ENCODE data around the gene HCN2. TPM values are rescaled to one million over a fixed set of nuclear protein-coding genes. Genes with fewer than 3 reads are reported as not detected.

The HCN2 gene
- total RNA-seq, 2 experiments from 2014 or later, result 0.18 TPM

DNA sequence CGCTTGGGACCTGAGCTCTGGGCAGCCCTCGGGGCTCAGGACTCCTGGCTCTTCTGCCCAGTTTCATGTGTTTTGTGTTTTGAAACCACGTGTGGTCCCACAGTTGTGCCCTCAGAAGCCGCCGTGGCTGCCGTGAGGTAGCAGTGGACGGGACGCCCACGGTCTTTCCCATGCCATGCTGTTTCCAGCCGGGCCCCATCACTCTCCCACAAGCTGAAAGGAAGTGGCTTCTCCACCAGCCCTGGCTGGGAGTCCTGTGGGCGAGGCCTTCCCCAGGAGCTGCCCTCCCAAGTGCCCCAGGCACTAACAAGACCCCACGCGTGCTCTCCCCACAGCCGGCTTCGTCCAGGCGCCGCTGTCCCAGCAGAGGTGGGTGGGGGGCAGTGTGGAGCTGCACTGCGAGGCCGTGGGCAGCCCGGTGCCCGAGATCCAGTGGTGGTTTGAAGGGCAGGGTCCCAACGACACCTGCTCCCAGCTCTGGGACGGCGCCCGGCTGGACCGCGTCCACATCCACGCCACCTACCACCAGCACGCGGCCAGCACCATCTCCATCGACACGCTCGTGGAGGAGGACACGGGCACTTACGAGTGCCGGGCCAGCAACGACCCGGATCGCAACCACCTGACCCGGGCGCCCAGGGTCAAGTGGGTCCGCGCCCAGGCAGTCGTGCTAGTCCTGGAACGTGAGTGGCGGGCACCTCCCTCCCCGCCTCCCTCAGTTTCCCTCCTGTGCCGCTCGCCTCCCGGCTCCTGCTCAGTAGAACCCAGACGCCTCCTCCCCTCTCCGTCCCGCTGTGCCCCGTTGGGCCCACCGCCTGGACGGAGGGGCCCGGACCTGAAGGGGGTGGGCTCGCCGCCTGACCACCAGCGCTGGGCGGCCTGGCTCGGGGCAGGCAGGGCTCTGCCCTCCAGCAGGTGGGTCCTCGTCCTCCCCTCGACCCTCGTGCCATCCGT is 12.0 kb upstream of the HCN2 start:
- no peak overlapping the region for H3K4me3 Mint-ChIP-seq
- no peak overlapping the region for H3K27ac Mint-ChIP-seq
- intact Hi-C loops (cut with micrococcal nuclease), result no loop called here
- peaks cover 15% of the 10 kb centered on the region for H3K36me3 Mint-ChIP-seq (ENCODE audit: low read depth)
- DNase-seq (no peak), ATAC-seq (no peak)
- peaks cover 31% of the 10 kb centered on the region for H3K4me1 Mint-ChIP-seq (ENCODE audit: low read depth)
- no peaks in the 10 kb centered on the region for H3K27me3 Mint-ChIP-seq
- no peak for TF ChIP-seq CTCF (IDR thresholded peaks at IDR 0.05)
- ChIA-PET CTCF (interaction anchor here (1.3 kb wide), 1 partner anchor 406 kb away, joined by 3 read pairs; the partner anchor contains the start of gene WDR18), POLR2A (interaction anchor here (0.8 kb wide), 1 partner anchor 82 kb away, joined by 3 read pairs; no protein-coding TSS in a partner anchor)
- no peaks in the 10 kb centered on the region for H3K9me3 Mint-ChIP-seq

GRCh38 chr19:579111-579841 is 10.4 kb upstream of the HCN2 start:
- H3K27me3 Mint-ChIP-seq, result no peaks in the 10 kb centered on the region
- TF ChIP-seq CTCF (IDR thresholded peaks at IDR 0.05), result no peak
- H3K9me3 Mint-ChIP-seq, result no peaks in the 10 kb centered on the region
- DNase-seq, result no peak
- peaks cover 28% of the 10 kb centered on the region for H3K4me1 Mint-ChIP-seq (ENCODE audit: low read depth)
- no peak overlapping the region for H3K4me3 Mint-ChIP-seq
- intact Hi-C loops (cut with micrococcal nuclease), result no loop called here
- no peak for ATAC-seq
- POLR2A ChIA-PET, result interaction anchor here (0.6 kb wide), 1 partner anchor 55 kb away, joined by 3 read pairs; no protein-coding TSS in a partner anchor
- H3K36me3 Mint-ChIP-seq (ENCODE audit: low read depth), result peaks cover 16% of the 10 kb centered on the region
- CTCF ChIA-PET, result no interaction called here
- no peak overlapping the region for H3K27ac Mint-ChIP-seq

GRCh38 chr19:579842-580155 is 9.9 kb upstream of the HCN2 start:
- no peak overlapping the region for H3K4me3 Mint-ChIP-seq
- CTCF ChIA-PET, result no interaction called here
- DNase-seq (no peak), ATAC-seq (no peak)
- H3K27ac Mint-ChIP-seq, result no peak overlapping the region
- no peaks in the 10 kb centered on the region for H3K9me3 Mint-ChIP-seq
- intact Hi-C loops (cut with micrococcal nuclease), result loop anchor here (10.0 kb wide), 1 partner anchor 155 kb away; no protein-coding TSS in a partner anchor
- peaks cover 16% of the 10 kb centered on the region for H3K36me3 Mint-ChIP-seq (ENCODE audit: low read depth)
- POLR2A ChIA-PET, result interaction anchor here (0.6 kb wide), 1 partner anchor 55 kb away, joined by 3 read pairs; no protein-coding TSS in a partner anchor
- peaks cover 24% of the 10 kb centered on the region for H3K4me1 Mint-ChIP-seq (ENCODE audit: low read depth)
- H3K27me3 Mint-ChIP-seq, result no peaks in the 10 kb centered on the region
- TF ChIP-seq CTCF (IDR thresholded peaks at IDR 0.05), result no peak

GRCh38 chr19:580274-580835 is 9.3 kb upstream of the HCN2 start:
- no peak for ATAC-seq
- no peaks in the 10 kb centered on the region for H3K9me3 Mint-ChIP-seq
- ChIA-PET POLR2A (interaction anchor here (0.6 kb wide), 1 partner anchor 54 kb away, joined by 3 read pairs; no protein-coding TSS in a partner anchor), CTCF (no interaction called here)
- peaks cover 19% of the 10 kb centered on the region for H3K4me1 Mint-ChIP-seq (ENCODE audit: low read depth)
- no peak for DNase-seq
- H3K36me3 Mint-ChIP-seq (ENCODE audit: low read depth), result peaks cover 12% of the 10 kb centered on the region
- no peaks in the 10 kb centered on the region for H3K27me3 Mint-ChIP-seq
- TF ChIP-seq CTCF (IDR thresholded peaks at IDR 0.05), result no peak
- no peak overlapping the region for H3K4me3 Mint-ChIP-seq
- no peak overlapping the region for H3K27ac Mint-ChIP-seq
- intact Hi-C loops (cut with micrococcal nuclease), result loop anchor here (10.0 kb wide), 1 partner anchor 154 kb away; no protein-coding TSS in a partner anchor
